Amygdala (tissue), 56 donors: Measurements from ENCODE around the gene YIPF2.
"Not testable (repeated sequence)": the region's sequence is repeated elsewhere in the genome, so short reads cannot be mapped to it uniquely, and the experiment has no call there.

Experiments used
- DNase-seq, 56 donors: peaks; one replicate each; lab custom pipeline; 2025; lab: John Stamatoyannopoulos, UW

YIPF2 gene

GRCh38 chr19:10881403-10882107 lies 46.9 kb downstream of the YIPF2 start:
- no peak for DNase-seq

- no peak for DNase-seq
Measured at GRCh38 chr19:10878253-10878652, 50.2 kb downstream of the YIPF2 start.

GRCh38 chr19:10877608-10878007 lies 50.8 kb downstream of the YIPF2 start:
- DNase-seq, result not testable (repeated sequence)

GRCh38 chr19:10876459-10877240 lies 51.8 kb downstream of the YIPF2 start:
- DNase-seq, result peak in 29 of 56 donors; percentile 4 to 59 (median 26)

- no peak for DNase-seq
Measured at GRCh38 chr19:10874024-10874423, 54.4 kb downstream of the YIPF2 start.

- no peak for DNase-seq
Measured at GRCh38 chr19:10872546-10873107, 55.8 kb downstream of the YIPF2 start.
